A549 treated with dexamethasone at 1 μM for 4 hours (cell line): ENCODE results near the gene TMEM145. TPM values are rescaled to one million over a fixed set of nuclear protein-coding genes. Genes with fewer than 3 reads are reported as not detected.

Source experiments
- total RNA-seq: library from RNA; stranded (reverse); fragments of 200-300 nt; extraction: Qiagen RNA extraction; gene quantifications from 5 replicates; pipeline ENCODE4 v1.2.3, GENCODE V29; 2022

The TMEM145 gene
- total RNA-seq: 2.2 to 4.2 TPM (median 3.6 TPM) in 5 replicates

DNA sequence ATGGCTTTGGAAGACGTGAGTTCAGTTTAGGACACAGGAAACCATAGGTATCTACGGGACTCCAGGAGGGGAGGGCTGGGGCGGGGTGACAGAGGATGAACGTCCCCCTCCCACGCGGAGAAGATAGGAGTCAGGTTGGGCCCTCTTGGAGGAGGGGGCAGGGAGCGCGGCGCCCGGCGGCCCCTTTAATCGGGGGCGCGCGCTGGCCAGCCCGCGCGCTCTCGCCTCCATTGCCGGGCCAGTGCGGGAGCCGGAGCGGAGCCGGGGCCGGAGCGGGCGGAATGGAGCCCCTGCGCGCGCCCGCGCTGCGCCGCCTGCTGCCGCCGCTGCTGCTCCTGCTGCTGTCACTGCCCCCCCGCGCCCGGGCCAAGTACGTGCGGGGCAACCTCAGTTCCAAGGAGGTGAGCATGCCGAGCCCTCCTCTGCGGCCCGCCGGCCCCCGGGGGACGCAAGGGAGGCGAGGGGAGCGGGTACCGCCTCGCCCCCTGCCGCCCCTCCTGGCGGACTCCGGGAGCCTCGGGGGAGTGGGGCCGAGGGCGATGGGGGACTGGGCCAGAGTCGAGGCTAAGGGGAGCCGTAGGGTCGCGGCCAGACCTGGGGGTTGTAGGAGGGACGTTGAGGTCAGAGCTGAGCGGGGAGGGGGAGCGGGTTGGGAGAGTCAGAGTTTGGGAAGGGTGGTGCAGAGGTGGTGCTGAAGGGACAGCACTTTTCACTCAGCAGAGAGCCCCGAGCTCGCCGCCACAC is at the start of gene TMEM145:
Gene TMEM145, plus strand, starts transcription at position 214 of the 744 bp plus-strand sequence. Its CDS starts 68 bp downstream, at position 282.

DNA sequence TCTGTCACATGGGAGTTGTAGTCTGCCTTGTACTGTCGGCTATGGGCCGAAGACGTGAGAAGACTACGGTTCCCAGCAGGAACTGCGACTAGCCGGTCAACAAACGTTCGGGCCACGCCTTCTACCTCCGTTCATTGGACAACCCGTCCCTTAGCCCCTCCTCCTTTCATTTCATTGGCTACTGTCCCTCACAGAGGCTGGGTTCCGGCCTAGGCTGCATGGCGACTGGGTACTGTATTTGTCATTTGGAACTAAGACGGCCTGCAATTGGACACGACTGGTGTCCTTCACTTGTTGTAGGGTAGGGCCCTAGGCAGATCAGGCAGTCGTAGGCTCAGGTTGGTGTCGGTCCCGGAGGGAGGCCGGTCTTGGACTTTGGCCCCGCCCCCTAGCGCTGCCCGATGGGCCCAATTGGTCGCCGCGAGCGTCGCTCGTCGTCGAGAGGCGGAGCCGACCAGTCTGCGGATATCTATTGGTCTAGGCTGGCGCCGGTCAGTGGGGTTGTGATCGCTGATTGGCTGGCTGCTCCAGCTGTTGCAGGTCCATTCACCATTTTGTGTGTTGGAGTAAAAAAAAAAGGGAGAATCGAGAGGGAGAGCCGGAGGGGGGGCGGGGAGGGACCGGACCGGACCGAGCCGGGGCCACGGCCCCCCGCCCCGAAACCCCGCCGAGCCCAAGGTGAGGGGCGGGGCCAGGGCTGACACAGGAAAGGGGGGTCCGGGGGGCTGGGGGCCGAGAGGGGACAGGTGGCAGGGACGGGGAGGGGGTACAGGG is 44.2 kb upstream of the TMEM145 start, which contains the start of gene CIC:
Gene CIC, plus strand, starts transcription at position 549 of the 774 bp plus-strand sequence. CDS start 2,532 bp downstream, outside the sequence.

DNA sequence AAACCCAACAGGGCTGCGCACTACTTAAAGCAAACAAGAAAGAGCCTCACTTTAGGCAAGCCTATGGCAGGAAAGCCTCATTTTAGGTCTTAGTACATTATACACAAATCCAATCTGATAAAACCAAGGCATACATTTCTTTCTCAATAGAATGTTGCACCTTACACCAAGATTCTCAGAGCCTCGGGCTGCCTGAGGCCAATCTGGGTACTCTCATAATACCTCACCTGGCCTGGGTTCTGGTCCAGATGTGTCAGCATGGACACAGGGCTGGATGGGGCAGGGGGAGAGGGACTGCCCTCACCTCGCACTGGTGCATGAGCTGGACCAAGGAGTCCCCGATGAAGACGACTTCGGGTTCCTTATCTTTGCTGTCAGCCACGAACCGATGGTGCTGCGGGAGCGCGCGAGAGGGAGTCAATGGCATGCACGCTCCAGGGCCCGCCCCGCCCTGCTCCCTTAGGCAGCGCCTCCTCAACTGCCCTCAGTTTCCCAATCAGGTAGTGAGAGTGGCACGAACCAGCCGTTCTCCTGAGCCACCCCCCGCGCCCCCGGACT is 11.4 kb upstream of the TMEM145 start, which contains the start of gene PRR19:
Gene PRR19, plus strand, starts transcription at position 487 of the 558 bp plus-strand sequence. CDS start 7,453 bp downstream, outside the sequence.

DNA sequence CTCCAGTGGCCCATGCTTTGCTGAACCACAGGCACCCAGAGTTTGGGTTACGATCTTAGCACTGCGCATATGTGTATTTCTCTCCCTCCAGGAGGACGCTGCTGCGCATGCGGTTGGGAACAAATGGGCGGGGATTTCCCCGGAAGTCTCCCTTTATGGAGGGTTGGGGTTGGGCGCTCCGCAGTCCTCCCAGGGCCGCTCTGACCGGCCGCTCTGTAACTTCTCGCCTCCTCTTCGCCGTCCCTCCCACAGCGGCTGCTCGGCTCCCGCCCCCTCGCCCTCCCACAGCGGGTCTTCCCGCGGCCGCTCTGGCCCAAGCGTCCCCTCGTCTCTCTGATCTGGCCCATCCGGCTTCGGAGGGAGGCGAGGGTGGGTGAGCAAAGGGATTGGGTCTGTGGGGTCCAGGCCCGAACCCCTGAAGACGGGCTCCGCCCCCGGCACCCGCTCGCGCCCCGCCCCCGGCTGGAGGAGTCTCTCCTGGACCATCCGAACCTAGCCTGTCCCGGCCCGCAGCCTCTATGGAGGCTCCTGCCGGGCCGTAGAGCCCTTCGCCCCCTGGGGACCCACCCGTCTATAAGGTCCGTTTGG is 12.3 kb downstream of the TMEM145 start, which contains the start of gene MEGF8:
Gene MEGF8, plus strand, starts transcription at position 328 of the 588 bp plus-strand sequence. CDS start 609 bp downstream, outside the sequence.

Other genes starting within 250 kb of the TMEM145 start
- gene GRIK5, start 243.1 kb upstream of the TMEM145 start, total RNA-seq: 0.21 to 0.85 TPM (median 0.43 TPM) in 5 replicates
- 27.5 to 39.1 TPM (median 36.6 TPM) in 5 replicates for gene ZNF574, start 237.1 kb upstream of the TMEM145 start, total RNA-seq
- gene POU2F2, start 180.9 kb upstream of the TMEM145 start, total RNA-seq: 0.32 to 0.80 TPM (median 0.58 TPM) in 5 replicates
- gene DEDD2, start 95.6 kb upstream of the TMEM145 start, total RNA-seq: 43.9 to 67.3 TPM (median 59.2 TPM) in 5 replicates
- 14.7 to 21.8 TPM (median 20.5 TPM) in 5 replicates for gene ZNF526, start 93.0 kb upstream of the TMEM145 start, total RNA-seq
- 98.2 to 161 TPM (median 151 TPM) in 5 replicates for gene GSK3A, start 70.7 kb upstream of the TMEM145 start, total RNA-seq
- gene ERF, start 58.2 kb upstream of the TMEM145 start, total RNA-seq: 93.6 to 136 TPM (median 133 TPM) in 5 replicates
- 29.7 to 57.5 TPM (median 53.9 TPM) in 5 replicates for gene CIC, start 44.1 kb upstream of the TMEM145 start, total RNA-seq
- 3.4 to 4.5 TPM (median 3.6 TPM) in 5 replicates for gene PRR19, start 11.2 kb upstream of the TMEM145 start, total RNA-seq
- 117 to 151 TPM (median 136 TPM) in 5 replicates for gene PAFAH1B3, start 10.7 kb upstream of the TMEM145 start, total RNA-seq
- gene MEGF8, start 12.3 kb downstream of the TMEM145 start, total RNA-seq: 19.7 to 32.1 TPM (median 27.4 TPM) in 5 replicates
- gene CNFN, start 77.0 kb downstream of the TMEM145 start, total RNA-seq: 39.9 to 48.7 TPM (median 42.0 TPM) in 5 replicates
- 1.4 to 2.1 TPM (median 1.6 TPM) in 5 replicates for gene LIPE, start 114.1 kb downstream of the TMEM145 start, total RNA-seq
- 0.08 to 0.20 TPM (median 0.17 TPM) in 4 of 5 replicates, not detected in the other for gene CXCL17, start 129.6 kb downstream of the TMEM145 start, total RNA-seq
- 1.1 to 2.7 TPM (median 2.2 TPM) in 5 replicates for gene CEACAM1, start 215.2 kb downstream of the TMEM145 start, total RNA-seq